GM21390 (cell line): ENCODE measurements around the gene LMF1.

Experiments
- ATAC-seq: cut with Tn5 transposase; IDR thresholded peaks from one replicate; pipeline ENCODE4 v1.9.1; 2021; ENCODE audit not compliant: unreplicated experiment

LMF1 gene

DNA sequence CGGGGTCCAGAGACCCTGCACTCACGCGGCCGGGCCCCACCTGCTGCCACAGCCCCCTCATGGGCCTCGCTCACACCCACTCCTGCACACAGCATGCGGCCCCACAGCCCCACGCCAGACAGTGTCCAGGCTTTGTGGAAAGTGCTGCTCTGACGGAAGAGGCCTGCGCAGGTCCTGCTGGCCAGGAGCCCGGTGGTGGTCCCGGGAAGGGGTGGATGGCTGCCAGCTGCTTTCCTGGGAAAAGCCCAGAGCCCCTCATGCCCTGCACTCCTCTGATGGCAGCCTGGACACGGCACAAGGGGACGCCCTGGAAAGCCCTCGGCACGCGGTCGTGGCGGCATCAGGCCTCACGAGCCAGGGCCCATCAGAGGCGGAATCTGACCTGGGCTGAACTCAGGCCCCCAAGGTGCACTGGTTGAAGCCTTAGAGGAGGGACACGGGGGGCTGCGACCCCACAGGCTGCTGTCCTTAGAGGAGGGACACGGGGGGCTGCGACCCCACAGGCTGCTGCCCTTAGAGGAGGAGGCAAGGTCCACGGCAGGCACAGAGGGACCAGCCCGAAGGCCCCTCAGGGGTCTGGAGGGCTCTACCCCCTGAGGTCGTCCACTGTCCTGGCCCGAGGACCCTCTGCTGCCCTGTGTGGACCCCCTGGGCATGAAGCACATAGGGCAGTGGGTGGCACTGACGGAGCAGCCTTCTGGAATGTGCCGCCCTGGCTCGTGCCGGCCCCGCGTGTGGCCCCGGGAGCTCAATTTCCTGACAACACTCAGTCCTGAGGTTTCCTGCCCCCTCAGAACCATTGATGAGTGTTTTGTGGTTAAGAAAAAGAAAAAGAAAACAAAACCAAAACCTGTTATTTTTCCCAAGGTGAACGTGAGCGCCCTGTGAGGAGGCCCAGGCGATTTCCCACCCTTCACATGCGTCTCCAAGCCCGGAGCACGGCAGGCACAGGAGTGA lies 32.9 kb upstream of the LMF1 start:
- ATAC-seq, result no peak

- ATAC-seq, result no peak
Measured at GRCh38 chr16:1002399-1003166, 31.8 kb upstream of the LMF1 start.

DNA sequence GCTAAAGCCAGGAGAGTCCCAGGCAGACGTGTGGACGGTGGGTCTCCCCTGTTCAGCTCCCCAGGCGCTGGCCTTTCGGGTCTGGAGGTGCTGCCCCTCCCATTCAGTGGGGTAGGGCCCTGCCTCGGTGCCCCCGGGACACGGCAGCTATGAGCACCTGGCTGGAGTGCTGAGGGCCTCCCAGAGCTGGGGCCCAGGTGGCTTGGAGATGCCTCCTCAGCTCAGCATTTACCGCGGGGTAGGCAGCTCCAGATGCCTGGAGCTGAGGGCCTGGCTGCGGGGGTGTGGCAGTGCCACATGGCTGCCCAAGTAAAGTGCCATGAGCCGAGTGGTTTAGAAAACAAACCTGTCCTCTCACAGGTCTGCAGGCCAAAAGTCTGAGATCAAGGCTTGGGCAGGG lies 30.3 kb upstream of the LMF1 start:
- ATAC-seq, result no peak

GRCh38 chr16:1000608-1001007 lies 29.8 kb upstream of the LMF1 start:
- no peak for ATAC-seq

DNA sequence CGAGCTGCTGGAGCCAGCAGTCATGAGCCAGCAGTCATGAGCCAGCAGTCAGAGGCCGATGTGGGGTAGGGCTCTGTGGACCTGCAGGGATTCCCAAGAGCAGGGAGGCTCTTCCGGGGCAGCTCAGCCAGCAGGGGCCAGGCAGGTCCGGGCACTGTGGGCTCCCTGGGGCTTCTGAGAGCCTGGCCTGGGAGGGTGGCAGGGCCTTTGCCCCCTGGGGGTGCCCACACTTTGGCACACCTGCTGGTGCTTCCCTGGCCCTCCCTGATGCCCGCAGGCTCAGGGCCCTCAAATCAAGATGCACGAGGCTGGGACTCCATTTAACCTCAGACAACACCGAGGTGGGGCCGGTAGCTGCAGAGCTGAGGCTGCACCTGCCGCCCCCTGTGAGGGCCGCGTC lies 28.9 kb upstream of the LMF1 start:
- no peak for ATAC-seq

- no peak for ATAC-seq
Measured at GRCh38 chr16:998615-999014, 27.8 kb upstream of the LMF1 start.

- no peak for ATAC-seq
Measured at GRCh38 chr16:998211-998610, 27.4 kb upstream of the LMF1 start.

DNA sequence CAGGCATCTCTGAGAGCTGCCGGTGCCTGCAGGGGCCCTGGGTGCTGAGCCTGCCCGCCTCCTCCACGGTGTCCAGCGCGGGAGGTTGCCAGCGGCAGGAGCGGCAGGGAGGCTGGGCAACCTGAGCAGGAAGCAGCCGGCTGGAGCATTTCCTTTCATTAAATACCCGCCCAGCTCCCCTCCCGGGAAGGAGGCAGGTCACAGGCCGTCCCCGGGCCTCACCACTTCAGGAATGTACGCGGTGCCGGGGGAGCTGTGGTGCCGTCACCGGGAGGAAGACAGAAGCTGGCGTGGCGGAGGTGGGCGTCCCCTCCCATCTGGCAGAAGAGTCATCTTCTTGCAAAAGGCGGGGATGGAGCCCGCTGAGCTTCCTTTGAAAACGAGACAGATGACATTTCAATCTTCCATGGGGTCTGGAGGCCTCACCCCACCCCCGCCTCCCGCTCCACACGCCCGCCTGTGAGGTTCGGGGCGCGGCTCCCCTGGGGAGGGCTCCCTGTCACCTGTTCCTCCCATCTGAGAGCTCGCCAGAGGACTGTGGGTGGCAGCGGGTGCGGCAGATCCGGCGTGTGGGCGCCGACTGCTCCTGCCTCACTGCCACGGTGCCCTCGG lies 26.8 kb upstream of the LMF1 start:
- ATAC-seq, result no peak

DNA sequence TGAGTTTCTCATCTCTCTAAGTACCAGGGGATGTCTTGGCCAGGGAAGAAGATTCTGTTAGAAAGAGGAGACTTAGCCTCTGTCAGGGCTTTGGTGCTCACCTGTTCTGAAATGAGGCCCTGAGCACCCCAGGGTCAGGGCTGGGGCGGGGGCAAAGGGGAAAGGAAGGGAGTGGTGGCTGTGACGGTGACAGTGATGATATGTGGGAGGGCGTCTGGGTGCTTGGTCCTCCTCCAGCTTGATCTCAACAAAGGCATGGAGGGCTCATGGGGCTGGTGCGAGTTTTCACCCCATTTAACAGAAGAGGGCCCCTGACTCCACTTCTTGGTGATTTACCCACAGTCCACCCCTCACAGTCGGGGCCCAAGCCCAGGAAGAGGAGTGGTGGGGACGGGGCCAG lies 25.9 kb upstream of the LMF1 start:
- ATAC-seq, result no peak

DNA sequence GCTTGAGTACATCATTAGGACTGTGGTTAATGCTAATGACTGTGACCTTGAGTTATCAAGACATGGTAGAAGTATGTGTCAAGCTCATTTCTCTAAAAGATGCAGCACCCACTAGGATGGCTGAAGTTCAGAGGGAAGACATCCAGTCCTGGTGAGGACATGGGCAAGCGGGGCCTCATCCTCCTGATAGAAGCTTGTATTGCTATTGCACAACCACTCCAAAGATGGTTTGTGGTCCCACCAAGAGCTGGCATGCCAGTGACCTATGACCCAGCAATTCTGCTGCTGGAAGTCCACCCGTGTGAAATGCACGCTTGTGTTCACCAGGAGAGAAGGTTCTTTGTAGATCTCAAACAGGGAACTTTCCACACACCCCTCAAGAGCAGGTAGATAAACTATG lies 25.0 kb upstream of the LMF1 start:
- no peak for ATAC-seq

DNA sequence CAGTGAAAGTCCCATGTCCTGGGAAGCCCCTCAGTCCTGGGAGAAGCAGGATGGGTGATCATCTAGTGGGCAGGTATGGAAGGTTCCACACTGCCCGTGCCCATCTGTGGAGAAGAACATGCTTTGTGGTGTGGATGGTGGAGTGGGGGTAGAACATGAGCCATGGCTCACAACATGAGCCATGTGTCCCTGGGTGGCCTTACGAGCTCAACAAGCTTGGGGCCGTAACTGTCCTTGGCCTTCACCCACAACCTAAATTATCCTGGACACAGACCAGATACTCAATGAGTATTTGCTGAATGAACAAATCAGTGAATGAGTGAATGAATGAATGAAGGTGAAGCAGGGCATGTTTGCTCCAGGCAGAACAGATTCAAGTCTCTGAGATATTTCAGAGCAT lies 24.3 kb upstream of the LMF1 start:
- ATAC-seq, result no peak

DNA sequence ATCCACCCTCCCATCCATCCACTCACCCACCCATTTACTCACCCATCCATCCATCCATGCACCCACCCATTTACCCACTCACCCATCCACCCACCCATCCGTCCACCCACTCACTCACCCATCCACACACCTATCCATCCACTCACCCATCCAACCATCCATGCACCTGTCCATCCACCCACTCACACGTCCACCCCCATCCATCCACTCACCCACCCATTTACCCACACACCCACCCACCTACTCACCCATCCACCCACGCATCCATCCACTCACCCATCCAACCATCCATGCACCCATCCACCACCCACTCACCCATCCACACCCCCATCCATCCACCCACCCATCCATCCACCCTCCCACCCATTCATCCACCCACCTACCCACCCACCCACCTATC lies 22.9 kb upstream of the LMF1 start:
- no peak for ATAC-seq

DNA sequence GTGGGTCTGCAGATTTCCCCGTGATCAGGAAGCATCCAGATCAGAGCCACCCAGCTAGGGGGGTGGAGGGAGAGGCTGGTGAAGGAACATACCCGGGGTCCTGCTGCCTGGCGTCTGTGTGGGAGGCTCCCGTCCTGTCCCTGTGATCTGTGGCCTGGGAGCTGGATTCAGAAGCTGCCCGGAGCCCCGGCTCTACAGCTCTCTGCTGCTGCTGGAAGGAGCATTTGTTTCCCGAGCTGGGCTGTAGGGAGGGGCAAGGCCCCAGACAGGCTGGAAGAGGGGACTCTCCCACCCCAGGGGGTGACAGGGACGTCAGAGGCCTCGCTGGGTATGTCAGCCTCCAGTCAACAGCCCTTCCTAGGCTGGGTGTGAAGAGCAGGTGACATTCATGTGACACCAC lies 21.0 kb upstream of the LMF1 start:
- no peak for ATAC-seq

GRCh38 chr16:991345-991744 lies 20.6 kb upstream of the LMF1 start:
- no peak for ATAC-seq

GRCh38 chr16:990516-991291 lies 19.9 kb upstream of the LMF1 start:
- ATAC-seq, result no peak

DNA sequence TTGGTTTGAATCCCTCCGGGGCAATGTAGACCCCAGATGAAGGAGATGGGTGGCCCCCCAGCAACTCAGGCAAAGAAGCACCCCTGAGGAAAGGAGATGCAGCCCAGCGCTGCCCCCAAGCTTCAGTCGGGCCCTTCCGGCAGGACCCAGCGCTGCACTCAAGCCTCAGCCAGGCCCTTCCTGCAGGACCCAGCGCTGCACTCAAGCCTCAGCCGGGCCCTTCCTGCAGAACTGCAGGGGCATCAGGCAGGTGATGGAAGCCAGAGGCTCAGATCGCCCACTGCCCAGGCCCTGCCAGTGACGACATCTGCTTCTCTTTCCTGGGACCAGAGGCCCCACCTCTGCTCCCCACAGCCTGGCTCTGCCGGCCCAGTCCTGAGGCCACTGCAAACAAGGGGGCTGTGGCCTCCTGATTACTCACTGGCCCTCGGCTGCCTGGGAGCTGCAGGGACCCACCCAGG lies 18.6 kb upstream of the LMF1 start:
- ATAC-seq, result no peak

DNA sequence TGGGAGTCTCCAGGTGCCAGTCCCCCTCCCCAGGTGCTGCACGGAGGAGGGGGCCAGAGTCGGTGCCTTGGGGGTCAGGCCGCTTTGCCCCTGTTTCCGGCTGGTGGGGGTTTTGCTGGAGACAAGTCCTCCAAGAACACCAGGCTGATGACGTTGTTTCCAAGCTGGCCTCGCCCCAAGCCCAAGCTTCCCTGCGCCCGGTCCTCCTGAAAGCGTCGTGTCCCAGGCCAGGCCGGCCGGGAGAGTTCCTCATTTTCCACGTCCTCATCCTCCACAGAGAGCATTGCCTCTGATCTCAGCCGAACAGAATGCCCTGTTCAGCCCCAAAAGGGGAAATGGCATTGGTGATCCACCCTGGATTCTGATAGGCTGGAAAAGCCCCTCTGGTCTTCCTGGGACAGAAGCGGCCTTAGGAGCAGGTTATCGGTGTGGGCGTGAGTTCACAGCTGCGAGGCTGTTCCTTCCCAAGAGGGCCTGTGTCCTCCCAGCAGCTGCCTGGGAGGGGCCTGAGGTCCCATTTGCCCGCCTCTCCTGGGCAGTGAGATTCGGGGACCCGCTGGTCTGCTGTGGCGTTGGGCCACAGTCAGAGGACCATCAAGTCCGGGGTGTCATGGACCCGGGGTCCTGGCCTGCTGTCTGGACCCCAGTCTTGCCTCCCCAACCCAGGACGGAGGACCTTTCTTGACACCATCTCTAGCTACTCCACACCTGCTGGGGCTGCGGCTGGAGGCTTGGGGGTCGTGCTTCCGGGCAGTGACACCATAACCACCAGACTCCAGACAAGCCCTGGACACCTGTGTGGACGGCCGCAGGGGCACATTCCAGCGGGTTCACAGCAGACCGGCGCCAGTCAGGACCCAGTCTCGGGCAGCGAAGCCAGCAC lies 17.9 kb upstream of the LMF1 start:
- no peak for ATAC-seq

GRCh38 chr16:987906-988305 lies 17.1 kb upstream of the LMF1 start:
- no peak for ATAC-seq

DNA sequence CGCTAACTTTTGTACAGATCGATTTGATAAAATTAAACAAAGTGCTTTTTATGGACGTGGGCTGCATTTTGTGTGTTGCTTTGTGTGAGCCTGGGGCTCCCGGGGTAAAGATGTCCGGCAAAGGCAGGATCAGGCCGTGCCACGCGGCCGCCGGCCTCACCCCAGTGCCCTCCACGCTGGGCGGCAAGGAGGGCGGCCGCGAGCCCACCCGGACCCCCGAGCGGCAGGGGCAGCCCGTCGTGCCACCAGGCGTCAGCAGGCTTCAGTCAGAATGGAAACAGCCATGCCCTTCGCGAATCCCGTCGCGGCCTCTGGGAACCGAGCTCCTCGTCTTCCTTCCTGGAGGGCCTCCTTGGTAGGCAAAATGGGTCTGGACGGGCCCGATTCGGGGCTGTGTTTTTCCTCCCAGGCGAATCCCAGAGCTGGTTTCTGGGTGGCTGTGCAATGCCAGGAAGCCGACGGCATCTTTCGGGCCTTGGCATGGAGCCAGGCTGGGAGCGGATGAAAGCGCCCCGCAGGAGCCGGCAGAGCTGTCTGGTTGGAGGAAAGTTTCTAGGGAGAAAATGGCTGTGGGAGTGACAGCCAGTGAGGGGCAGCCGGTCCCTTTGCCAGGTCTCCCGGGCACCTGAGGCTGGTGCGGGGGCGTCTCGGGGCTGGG lies 16.3 kb upstream of the LMF1 start:
- ATAC-seq, result no peak
